Testis (tissue), 2 donors: ENCODE data around the gene RGL4.

Source experiments
- POLR2A ChIP-seq: fragments of 450-650 bp; IDR thresholded peaks from one replicate; pipeline ENCODE4 v1.6.1; 2017; ENCODE audit warnings: antibody characterized with exemption, mild to moderate bottlenecking, moderate library complexity
- TF ChIP-seq, protein P1 (sequence below), 3 experiments: fragments of 450-650 bp in 2 of 3; fragments of 200-600 bp in 1 of 3; sonication (generic) in 1 of 3; IDR thresholded peaks; one replicate each; pipeline ENCODE4 v1.5.1; 2016 to 2019; ENCODE audit warnings: antibody characterized with exemption in 3 of 3, mild to moderate bottlenecking in 2 of 3, moderate library complexity in 1 of 3

DNA sequence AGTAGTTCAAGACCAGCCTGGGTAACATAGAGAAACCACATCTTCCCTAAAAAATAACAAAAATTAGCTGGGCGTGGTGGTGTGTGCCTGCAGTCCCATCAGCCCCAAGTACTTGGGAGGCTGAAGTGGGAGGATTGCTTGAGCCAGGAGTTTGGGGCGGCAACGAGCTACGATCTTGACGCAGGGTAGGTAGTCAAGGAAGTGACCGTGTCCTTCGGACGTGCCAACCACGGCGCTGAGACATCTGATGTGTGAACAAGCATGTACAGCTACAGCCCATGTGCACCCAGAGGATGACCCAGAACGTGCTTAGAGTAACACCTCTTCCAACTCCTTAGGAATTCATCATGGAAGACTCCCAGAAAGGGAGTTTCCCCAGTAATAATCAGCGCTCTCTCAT lies 21.4 kb downstream of the RGL4 start:
- no peak for TF ChIP-seq POLR2A
- TF ChIP-seq, protein P1, sequence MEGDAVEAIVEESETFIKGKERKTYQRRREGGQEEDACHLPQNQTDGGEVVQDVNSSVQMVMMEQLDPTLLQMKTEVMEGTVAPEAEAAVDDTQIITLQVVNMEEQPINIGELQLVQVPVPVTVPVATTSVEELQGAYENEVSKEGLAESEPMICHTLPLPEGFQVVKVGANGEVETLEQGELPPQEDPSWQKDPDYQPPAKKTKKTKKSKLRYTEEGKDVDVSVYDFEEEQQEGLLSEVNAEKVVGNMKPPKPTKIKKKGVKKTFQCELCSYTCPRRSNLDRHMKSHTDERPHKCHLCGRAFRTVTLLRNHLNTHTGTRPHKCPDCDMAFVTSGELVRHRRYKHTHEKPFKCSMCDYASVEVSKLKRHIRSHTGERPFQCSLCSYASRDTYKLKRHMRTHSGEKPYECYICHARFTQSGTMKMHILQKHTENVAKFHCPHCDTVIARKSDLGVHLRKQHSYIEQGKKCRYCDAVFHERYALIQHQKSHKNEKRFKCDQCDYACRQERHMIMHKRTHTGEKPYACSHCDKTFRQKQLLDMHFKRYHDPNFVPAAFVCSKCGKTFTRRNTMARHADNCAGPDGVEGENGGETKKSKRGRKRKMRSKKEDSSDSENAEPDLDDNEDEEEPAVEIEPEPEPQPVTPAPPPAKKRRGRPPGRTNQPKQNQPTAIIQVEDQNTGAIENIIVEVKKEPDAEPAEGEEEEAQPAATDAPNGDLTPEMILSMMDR (IDR thresholded peaks at IDR 0.05): no peak
